ENCODE data around the gene YARS1. TPM values are rescaled to one million over a fixed set of nuclear protein-coding genes. Genes with fewer than 3 reads are reported as not detected.

The YARS1 gene
- total and polyA plus RNA-seq, 2 of the 13 experiments (the other 11 are each of a cell fraction or from before 2014, with no cell fraction given) = 50.1 to 113 TPM

DNA sequence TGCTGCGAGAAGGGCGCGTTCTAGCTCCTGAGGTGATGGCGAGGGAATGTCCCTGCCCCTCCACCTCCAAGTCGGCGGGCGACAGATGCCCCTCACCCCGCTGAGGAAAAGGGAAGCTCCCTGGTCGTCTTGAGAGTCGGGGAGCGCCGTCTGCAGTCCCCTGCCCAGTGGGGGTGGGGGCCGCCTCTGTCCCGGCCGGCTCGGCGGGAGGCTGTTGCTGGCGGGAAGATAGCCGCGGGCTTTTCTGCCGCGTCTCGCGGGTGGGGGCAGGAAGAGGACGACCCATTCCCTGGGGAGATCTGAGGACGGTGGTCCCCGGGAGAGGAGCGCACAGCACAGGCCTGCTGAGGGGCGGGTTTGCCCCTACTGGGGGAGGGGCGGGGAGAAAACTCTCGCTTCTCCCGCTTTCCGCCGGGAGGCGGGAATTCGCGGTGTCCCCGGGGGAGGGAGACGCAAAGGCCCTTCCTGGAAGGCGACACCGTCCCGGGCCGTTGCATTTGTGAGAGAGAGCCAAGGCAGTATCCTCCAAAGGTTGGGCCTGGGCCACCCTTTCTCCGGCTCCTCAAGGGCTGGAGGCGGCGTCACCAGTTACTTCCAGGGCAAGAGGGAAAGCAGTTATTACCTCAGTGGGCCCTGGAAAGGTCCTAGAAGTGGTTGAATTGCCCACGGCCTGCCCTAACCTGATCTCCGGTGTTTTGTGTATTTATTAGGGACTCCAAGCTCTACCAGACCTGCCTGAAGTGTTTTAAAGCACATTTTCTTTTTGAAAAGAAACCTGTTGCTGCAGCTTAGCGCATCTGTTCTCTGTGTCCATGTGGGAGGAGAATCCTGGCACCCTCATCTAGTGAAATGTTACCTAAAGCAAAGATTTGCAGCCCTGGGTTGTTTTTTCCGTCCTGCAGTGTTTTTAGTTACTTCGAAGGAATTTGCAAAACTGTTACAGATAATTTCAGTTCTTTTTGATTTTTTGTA, 943 bp upstream of the YARS1 start (continued):
- no peak for TF ChIP-seq HOXA7 (CRISPR knock-in tag; IDR thresholded peaks at IDR 0.05)
- no peak for TF ChIP-seq ZNF644 (CRISPR knock-in tag; IDR thresholded peaks at IDR 0.05; ENCODE audit: low read depth)
- TF ChIP-seq ZNF230 (CRISPR knock-in tag; IDR thresholded peaks at IDR 0.05) = no peak; the same call in 1 of the 2 replicates
- no peak for TF ChIP-seq MIER2 (CRISPR knock-in tag; IDR thresholded peaks at IDR 0.05)
- no peak for TF ChIP-seq ZNF34 (CRISPR knock-in tag; IDR thresholded peaks at IDR 0.05; ENCODE audit: borderline replicate concordance)
- TF ChIP-seq STAG1 (CRISPR knock-in tag; IDR thresholded peaks at IDR 0.05) = no peak
- TF ChIP-seq ZNF790 (CRISPR knock-in tag; IDR thresholded peaks at IDR 0.05; ENCODE audit: borderline replicate concordance) = no peak
- no peak for TF ChIP-seq KLF12 (CRISPR knock-in tag; IDR thresholded peaks at IDR 0.05; ENCODE audit: borderline replicate concordance)
- TF ChIP-seq ATF7 (IDR thresholded peaks at IDR 0.05) = no peak
- peak; percentile 24; the same call in 1 of the 2 replicates for TF ChIP-seq ATF7 (CRISPR knock-in tag; IDR thresholded peaks at IDR 0.05)
- no peak; the same call in 1 of the 2 replicates for TF ChIP-seq HOXA5 (CRISPR knock-in tag; IDR thresholded peaks at IDR 0.05)
- TF ChIP-seq, protein P1, sequence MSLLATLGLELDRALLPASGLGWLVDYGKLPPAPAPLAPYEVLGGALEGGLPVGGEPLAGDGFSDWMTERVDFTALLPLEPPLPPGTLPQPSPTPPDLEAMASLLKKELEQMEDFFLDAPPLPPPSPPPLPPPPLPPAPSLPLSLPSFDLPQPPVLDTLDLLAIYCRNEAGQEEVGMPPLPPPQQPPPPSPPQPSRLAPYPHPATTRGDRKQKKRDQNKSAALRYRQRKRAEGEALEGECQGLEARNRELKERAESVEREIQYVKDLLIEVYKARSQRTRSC (CRISPR knock-in tag; IDR thresholded peaks at IDR 0.05; ENCODE audit: low read depth) = no peak
- no peak for TF ChIP-seq ZSCAN22 (CRISPR knock-in tag; IDR thresholded peaks at IDR 0.05)
- TF ChIP-seq, protein P2, sequence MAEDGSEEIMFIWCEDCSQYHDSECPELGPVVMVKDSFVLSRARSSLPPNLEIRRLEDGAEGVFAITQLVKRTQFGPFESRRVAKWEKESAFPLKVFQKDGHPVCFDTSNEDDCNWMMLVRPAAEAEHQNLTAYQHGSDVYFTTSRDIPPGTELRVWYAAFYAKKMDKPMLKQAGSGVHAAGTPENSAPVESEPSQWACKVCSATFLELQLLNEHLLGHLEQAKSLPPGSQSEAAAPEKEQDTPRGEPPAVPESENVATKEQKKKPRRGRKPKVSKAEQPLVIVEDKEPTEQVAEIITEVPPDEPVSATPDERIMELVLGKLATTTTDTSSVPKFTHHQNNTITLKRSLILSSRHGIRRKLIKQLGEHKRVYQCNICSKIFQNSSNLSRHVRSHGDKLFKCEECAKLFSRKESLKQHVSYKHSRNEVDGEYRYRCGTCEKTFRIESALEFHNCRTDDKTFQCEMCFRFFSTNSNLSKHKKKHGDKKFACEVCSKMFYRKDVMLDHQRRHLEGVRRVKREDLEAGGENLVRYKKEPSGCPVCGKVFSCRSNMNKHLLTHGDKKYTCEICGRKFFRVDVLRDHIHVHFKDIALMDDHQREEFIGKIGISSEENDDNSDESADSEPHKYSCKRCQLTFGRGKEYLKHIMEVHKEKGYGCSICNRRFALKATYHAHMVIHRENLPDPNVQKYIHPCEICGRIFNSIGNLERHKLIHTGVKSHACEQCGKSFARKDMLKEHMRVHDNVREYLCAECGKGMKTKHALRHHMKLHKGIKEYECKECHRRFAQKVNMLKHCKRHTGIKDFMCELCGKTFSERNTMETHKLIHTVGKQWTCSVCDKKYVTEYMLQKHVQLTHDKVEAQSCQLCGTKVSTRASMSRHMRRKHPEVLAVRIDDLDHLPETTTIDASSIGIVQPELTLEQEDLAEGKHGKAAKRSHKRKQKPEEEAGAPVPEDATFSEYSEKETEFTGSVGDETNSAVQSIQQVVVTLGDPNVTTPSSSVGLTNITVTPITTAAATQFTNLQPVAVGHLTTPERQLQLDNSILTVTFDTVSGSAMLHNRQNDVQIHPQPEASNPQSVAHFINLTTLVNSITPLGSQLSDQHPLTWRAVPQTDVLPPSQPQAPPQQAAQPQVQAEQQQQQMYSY (CRISPR knock-in tag; IDR thresholded peaks at IDR 0.05) = no peak
- TF ChIP-seq ZMYM2 (CRISPR knock-in tag; IDR thresholded peaks at IDR 0.05) = no peak
- TF ChIP-seq TGIF2 (CRISPR knock-in tag; IDR thresholded peaks at IDR 0.05) = no peak; the same call in 1 of the 2 replicates
- TF ChIP-seq CREB1 (IDR thresholded peaks at IDR 0.05) = no peak
- TF ChIP-seq CREB1 (CRISPR knock-in tag; IDR thresholded peaks at IDR 0.05) = no peak
- TF ChIP-seq TCF12 (IDR thresholded peaks at IDR 0.05) = no peak
- TF ChIP-seq TCF12 (CRISPR knock-in tag; IDR thresholded peaks at IDR 0.05) = peak; percentile 67; the same call in 1 of the 2 replicates
- TF ChIP-seq, protein P3, sequence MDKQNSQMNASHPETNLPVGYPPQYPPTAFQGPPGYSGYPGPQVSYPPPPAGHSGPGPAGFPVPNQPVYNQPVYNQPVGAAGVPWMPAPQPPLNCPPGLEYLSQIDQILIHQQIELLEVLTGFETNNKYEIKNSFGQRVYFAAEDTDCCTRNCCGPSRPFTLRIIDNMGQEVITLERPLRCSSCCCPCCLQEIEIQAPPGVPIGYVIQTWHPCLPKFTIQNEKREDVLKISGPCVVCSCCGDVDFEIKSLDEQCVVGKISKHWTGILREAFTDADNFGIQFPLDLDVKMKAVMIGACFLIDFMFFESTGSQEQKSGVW (CRISPR knock-in tag; IDR thresholded peaks at IDR 0.05; ENCODE audit: borderline replicate concordance) = no peak
- no peak for TF ChIP-seq ZNF773 (CRISPR knock-in tag; IDR thresholded peaks at IDR 0.05; ENCODE audit: borderline replicate concordance)
- peak; percentile 28; the same call in 1 of the 2 replicates for TF ChIP-seq MAF1 (CRISPR knock-in tag; IDR thresholded peaks at IDR 0.05; ENCODE audit: borderline replicate concordance)
- TF ChIP-seq TRIM24 (CRISPR knock-in tag; IDR thresholded peaks at IDR 0.05) = no peak
- no peak for TF ChIP-seq ZFYVE20 (CRISPR knock-in tag; IDR thresholded peaks at IDR 0.05; ENCODE audit: borderline replicate concordance, low read depth)
- no peak for TF ChIP-seq TBL1XR1 (IDR thresholded peaks at IDR 0.05; ENCODE audit: borderline replicate concordance, low read length, partially characterized antibody)
- no peak for TF ChIP-seq ATRX (CRISPR knock-in tag; IDR thresholded peaks at IDR 0.05; ENCODE audit: borderline replicate concordance)

All from HepG2 (cell line).